WTC11 (cell line): ENCODE results near the gene DYNLL2. TPM values are rescaled to one million over a fixed set of nuclear protein-coding genes. Genes with fewer than 3 reads are reported as not detected.

ENCODE experiments used
- ATAC-seq: fragments of 200-7000 bp; cut with Tn5 transposase; 2 replicates; pipeline ENCODE4 v1.10.0; 2021; ENCODE audit warnings: mild to moderate bottlenecking, moderate library complexity
- CTCF ChIA-PET: fragments of 300-600 bp; sonication (Branson Sonifier 250); formaldehyde crosslinking; loops from one replicate; lab custom pipeline; 2021; ENCODE audit warnings: antibody characterized with exemption; lab: Charles Lee
- POLR2A ChIA-PET: fragments of 350-600 bp; sonication (Branson Sonifier 250); formaldehyde crosslinking; loops from one replicate; lab custom pipeline; 2021; ENCODE audit warnings: antibody characterized with exemption; lab: Charles Lee
- DNase-seq: peaks from one replicate; pipeline ENCODE4 v3.0.0; 2021; ENCODE audit warnings: low spot score
- H3K27ac Mint-ChIP-seq: 2 replicates; pipeline ENCODE4 v1.8.0; 2021; ENCODE audit warnings: mixed read lengths
- H3K27me3 Mint-ChIP-seq: 2 replicates; pipeline ENCODE4 v1.8.0; 2021; ENCODE audit warnings: low read depth, mild to moderate bottlenecking, moderate library complexity, mixed read lengths
- H3K36me3 Mint-ChIP-seq: 2 replicates; pipeline ENCODE4 v1.8.0; 2021; ENCODE audit warnings: mixed read lengths
- H3K4me1 Mint-ChIP-seq: 2 replicates; pipeline ENCODE4 v1.8.0; 2022; ENCODE audit warnings: mixed read lengths
- H3K4me3 Mint-ChIP-seq: 2 replicates; pipeline ENCODE4 v1.8.0; 2021; ENCODE audit warnings: mild to moderate bottlenecking, moderate library complexity, mixed read lengths
- H3K9me3 Mint-ChIP-seq: 2 replicates; pipeline ENCODE4 v1.8.0; 2021; ENCODE audit warnings: mixed read lengths
- ATF1 ChIP-seq: sonication (generic); formaldehyde crosslinking; IDR thresholded peaks from 2 replicates; pipeline ENCODE4 v1.8.1; 2023; ENCODE audit warnings: mild to moderate bottlenecking, moderate library complexity, missing genetic modification reagents
- ATF6 ChIP-seq: sonication (generic); formaldehyde crosslinking; IDR thresholded peaks from 2 replicates; pipeline ENCODE4 v1.8.1; 2023; ENCODE audit warnings: mild to moderate bottlenecking, missing genetic modification reagents
- E2F4 ChIP-seq: sonication (generic); formaldehyde crosslinking; IDR thresholded peaks from 2 replicates; pipeline ENCODE4 v1.8.1; 2022; ENCODE audit warnings: low read depth, mild to moderate bottlenecking, moderate library complexity, missing genetic modification reagents, borderline replicate concordance
- EMX1 ChIP-seq: fragments of 250-450 bp; sonication (Bioruptor Pico); IDR thresholded peaks from 2 replicates; pipeline ENCODE4 v1.8.0; 2021; ENCODE audit warnings: mild to moderate bottlenecking
- ESRRA ChIP-seq: sonication (generic); formaldehyde crosslinking; IDR thresholded peaks from 2 replicates; pipeline ENCODE4 v1.8.1; 2022; ENCODE audit warnings: mild to moderate bottlenecking, missing genetic modification reagents, borderline replicate concordance
- FOXP1 ChIP-seq: sonication (generic); formaldehyde crosslinking; IDR thresholded peaks from 2 replicates; pipeline ENCODE4 v1.8.0; 2022; ENCODE audit warnings: missing genetic modification reagents, mild to moderate bottlenecking, moderate library complexity, borderline replicate concordance
- GRHL2 ChIP-seq: fragments of 250-450 bp; sonication (Bioruptor Pico); IDR thresholded peaks from 2 replicates; pipeline ENCODE4 v1.8.0; 2022; ENCODE audit warnings: mild to moderate bottlenecking, moderate library complexity; ENCODE audit not compliant: insufficient replicate concordance, severe bottlenecking
- HMGXB4 ChIP-seq: sonication (generic); formaldehyde crosslinking; IDR thresholded peaks from 2 replicates; pipeline ENCODE4 v1.8.1; 2023; ENCODE audit warnings: mild to moderate bottlenecking, moderate library complexity, missing genetic modification reagents
- MXD4 ChIP-seq: fragments of 250-450 bp; sonication (Bioruptor Pico); IDR thresholded peaks from 2 replicates; pipeline ENCODE4 v1.8.0; 2021; ENCODE audit warnings: mild to moderate bottlenecking, moderate library complexity, borderline replicate concordance
- NFE2L1 ChIP-seq: sonication (generic); formaldehyde crosslinking; IDR thresholded peaks from 2 replicates; pipeline ENCODE4 v1.8.1; 2023; ENCODE audit warnings: missing genetic modification reagents
- NR3C1 ChIP-seq: sonication (generic); formaldehyde crosslinking; conservative IDR thresholded peaks from 2 replicates; pipeline ENCODE4 v1.8.1; 2023; ENCODE audit warnings: low read depth, mild to moderate bottlenecking, missing genetic modification reagents
- PRRX2 ChIP-seq: fragments of 250-450 bp; sonication (Bioruptor Pico); IDR thresholded peaks from 2 replicates; pipeline ENCODE4 v1.8.0; 2021; ENCODE audit warnings: mild to moderate bottlenecking
- RORB ChIP-seq: fragments of 250-450 bp; sonication (Bioruptor Pico); IDR thresholded peaks from 2 replicates; pipeline ENCODE4 v1.9.0; 2021; ENCODE audit warnings: mild to moderate bottlenecking
- TEAD1 ChIP-seq: sonication (generic); formaldehyde crosslinking; IDR thresholded peaks from 2 replicates; pipeline ENCODE4 v1.8.0; 2022; ENCODE audit warnings: mild to moderate bottlenecking, missing genetic modification reagents
- TEAD4 ChIP-seq: sonication (generic); formaldehyde crosslinking; IDR thresholded peaks from 2 replicates; pipeline ENCODE4 v1.8.0; 2022; ENCODE audit warnings: mild to moderate bottlenecking, missing genetic modification reagents
- ZNF138 ChIP-seq: sonication (generic); formaldehyde crosslinking; conservative IDR thresholded peaks from 2 replicates; pipeline ENCODE4 v1.8.1; 2022; ENCODE audit warnings: mild to moderate bottlenecking, moderate library complexity, missing genetic modification reagents
- ZNF317 ChIP-seq: sonication (generic); formaldehyde crosslinking; IDR thresholded peaks from 2 replicates; pipeline ENCODE4 v1.8.1; 2023; ENCODE audit warnings: low read depth, mild to moderate bottlenecking, moderate library complexity, missing genetic modification reagents, borderline replicate concordance
- ZNF416 ChIP-seq: fragments of 250-450 bp; sonication (Bioruptor Pico); IDR thresholded peaks from 2 replicates; pipeline ENCODE4 v1.9.0; 2021; ENCODE audit warnings: mild to moderate bottlenecking, inconsistent platforms
- ZNF671 ChIP-seq: fragments of 250-450 bp; sonication (Bioruptor Pico); IDR thresholded peaks from 2 replicates; pipeline ENCODE4 v1.8.0; 2021; ENCODE audit warnings: mild to moderate bottlenecking
- total RNA-seq: library from RNA; stranded (reverse); gene quantifications from 3 replicates; pipeline ENCODE4 v1.2.3, GENCODE V29; 2021
- TF ChIP-seq, protein P1 (sequence below): fragments of 250-450 bp; sonication (Bioruptor Pico); IDR thresholded peaks from 2 replicates; pipeline ENCODE4 v1.9.0; 2021; ENCODE audit warnings: mild to moderate bottlenecking
- TF ChIP-seq, protein P2 (sequence below): sonication (generic); formaldehyde crosslinking; IDR thresholded peaks from 2 replicates; pipeline ENCODE4 v1.8.1; 2023; ENCODE audit warnings: mild to moderate bottlenecking, missing genetic modification reagents, moderate library complexity
- TF ChIP-seq, protein P3 (sequence below): fragments of 250-450 bp; sonication (Bioruptor Pico); IDR thresholded peaks from 2 replicates; pipeline ENCODE4 v1.9.0; 2021; ENCODE audit warnings: mild to moderate bottlenecking
- TF ChIP-seq, protein P4 (sequence below): fragments of 250-450 bp; sonication (Bioruptor Pico); IDR thresholded peaks from 2 replicates; pipeline ENCODE4 v1.9.0; 2021; ENCODE audit warnings: moderate library complexity, mild to moderate bottlenecking, inconsistent platforms, borderline replicate concordance
- TF ChIP-seq, protein P5 (sequence below): sonication (generic); formaldehyde crosslinking; IDR thresholded peaks from 2 replicates; pipeline ENCODE4 v1.8.1; 2022; ENCODE audit warnings: low read depth, missing genetic modification reagents, borderline replicate concordance

Gene DYNLL2
- total RNA-seq, 1 experiment from 2014 or later = 34.6 TPM

GRCh38 chr17:58079300-58080033 is 3.8 kb upstream of the DYNLL2 start:
- Mint-ChIP-seq H3K4me3 (no peak overlapping the region), H3K36me3 (no peaks in the 10 kb centered on the region)
- CTCF ChIA-PET = no interaction called here

GRCh38 chr17:58081646-58082340 is 1.4 kb upstream of the DYNLL2 start:
- Mint-ChIP-seq H3K4me1 (peaks cover 40% of the 10 kb centered on the region), H3K9me3 (no peaks in the 10 kb centered on the region), H3K27me3 (peaks cover 10% of the 10 kb centered on the region), H3K4me3 (peak overlapping the region; percentile 44), H3K36me3 (peaks cover 5% of the 10 kb centered on the region), H3K27ac (peak overlapping the region; percentile 45; the same call in 1 of the 2 replicates)
- ATAC-seq = no peak
- ChIA-PET POLR2A (interaction anchor here (2.9 kb wide), 1 partner anchor 75 kb away, joined by 41 read pairs; the partner anchor contains the start of gene SRSF1), CTCF (interaction anchor here (0.8 to 2.9 kb wide), 3 partner anchors 11 to 82 kb away, joined by 3 to 20 read pairs (median 11); partner anchors contain the start of gene SRSF1)
- no peak for DNase-seq
- TF ChIP-seq ATF6 (CRISPR knock-in tag) = no peak
- TF ChIP-seq TEAD4 (CRISPR knock-in tag) = no peak
- no peak for TF ChIP-seq MXD4 (CRISPR knock-in tag)
- TF ChIP-seq ZNF317 (CRISPR knock-in tag) = no peak
- no peak for TF ChIP-seq PRRX2 (CRISPR knock-in tag)
- no peak for TF ChIP-seq ESRRA
- no peak for TF ChIP-seq E2F4 (CRISPR knock-in tag)
- no peak for TF ChIP-seq EMX1 (CRISPR knock-in tag)

More at GRCh38 chr17:58079300-58080033, 3.8 kb upstream of the DYNLL2 start:
- POLR2A ChIA-PET = no interaction called here
- Mint-ChIP-seq H3K27ac (no peak overlapping the region), H3K9me3 (peaks cover 7% of the 10 kb centered on the region)
- TF ChIP-seq, protein P1, sequence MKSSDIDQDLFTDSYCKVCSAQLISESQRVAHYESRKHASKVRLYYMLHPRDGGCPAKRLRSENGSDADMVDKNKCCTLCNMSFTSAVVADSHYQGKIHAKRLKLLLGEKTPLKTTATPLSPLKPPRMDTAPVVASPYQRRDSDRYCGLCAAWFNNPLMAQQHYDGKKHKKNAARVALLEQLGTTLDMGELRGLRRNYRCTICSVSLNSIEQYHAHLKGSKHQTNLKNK (CRISPR knock-in tag) = no peak
- TF ChIP-seq, protein P2, sequence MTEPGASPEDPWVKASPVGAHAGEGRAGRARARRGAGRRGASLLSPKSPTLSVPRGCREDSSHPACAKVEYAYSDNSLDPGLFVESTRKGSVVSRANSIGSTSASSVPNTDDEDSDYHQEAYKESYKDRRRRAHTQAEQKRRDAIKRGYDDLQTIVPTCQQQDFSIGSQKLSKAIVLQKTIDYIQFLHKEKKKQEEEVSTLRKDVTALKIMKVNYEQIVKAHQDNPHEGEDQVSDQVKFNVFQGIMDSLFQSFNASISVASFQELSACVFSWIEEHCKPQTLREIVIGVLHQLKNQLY (CRISPR knock-in tag) = no peak
- TF ChIP-seq ATF1 (CRISPR knock-in tag) = no peak
- no peak for TF ChIP-seq TEAD1 (CRISPR knock-in tag)
- TF ChIP-seq, protein P3, sequence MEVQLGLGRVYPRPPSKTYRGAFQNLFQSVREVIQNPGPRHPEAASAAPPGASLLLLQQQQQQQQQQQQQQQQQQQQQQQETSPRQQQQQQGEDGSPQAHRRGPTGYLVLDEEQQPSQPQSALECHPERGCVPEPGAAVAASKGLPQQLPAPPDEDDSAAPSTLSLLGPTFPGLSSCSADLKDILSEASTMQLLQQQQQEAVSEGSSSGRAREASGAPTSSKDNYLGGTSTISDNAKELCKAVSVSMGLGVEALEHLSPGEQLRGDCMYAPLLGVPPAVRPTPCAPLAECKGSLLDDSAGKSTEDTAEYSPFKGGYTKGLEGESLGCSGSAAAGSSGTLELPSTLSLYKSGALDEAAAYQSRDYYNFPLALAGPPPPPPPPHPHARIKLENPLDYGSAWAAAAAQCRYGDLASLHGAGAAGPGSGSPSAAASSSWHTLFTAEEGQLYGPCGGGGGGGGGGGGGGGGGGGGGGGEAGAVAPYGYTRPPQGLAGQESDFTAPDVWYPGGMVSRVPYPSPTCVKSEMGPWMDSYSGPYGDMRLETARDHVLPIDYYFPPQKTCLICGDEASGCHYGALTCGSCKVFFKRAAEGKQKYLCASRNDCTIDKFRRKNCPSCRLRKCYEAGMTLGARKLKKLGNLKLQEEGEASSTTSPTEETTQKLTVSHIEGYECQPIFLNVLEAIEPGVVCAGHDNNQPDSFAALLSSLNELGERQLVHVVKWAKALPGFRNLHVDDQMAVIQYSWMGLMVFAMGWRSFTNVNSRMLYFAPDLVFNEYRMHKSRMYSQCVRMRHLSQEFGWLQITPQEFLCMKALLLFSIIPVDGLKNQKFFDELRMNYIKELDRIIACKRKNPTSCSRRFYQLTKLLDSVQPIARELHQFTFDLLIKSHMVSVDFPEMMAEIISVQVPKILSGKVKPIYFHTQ = no peak
- TF ChIP-seq ZNF138 (CRISPR knock-in tag) = no peak
- no peak for TF ChIP-seq FOXP1 (CRISPR knock-in tag)
- TF ChIP-seq ZNF416 = no peak
- TF ChIP-seq, protein P4, sequence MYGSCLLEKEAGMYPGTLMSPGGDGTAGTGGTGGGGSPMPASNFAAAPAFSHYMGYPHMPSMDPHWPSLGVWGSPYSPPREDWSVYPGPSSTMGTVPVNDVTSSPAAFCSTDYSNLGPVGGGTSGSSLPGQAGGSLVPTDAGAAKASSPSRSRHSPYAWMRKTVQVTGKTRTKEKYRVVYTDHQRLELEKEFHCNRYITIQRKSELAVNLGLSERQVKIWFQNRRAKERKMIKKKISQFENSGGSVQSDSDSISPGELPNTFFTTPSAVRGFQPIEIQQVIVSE = no peak
- no peak for TF ChIP-seq HMGXB4 (CRISPR knock-in tag)
- no peak for TF ChIP-seq NR3C1 (CRISPR knock-in tag)
- no peak for TF ChIP-seq RORB
- TF ChIP-seq, protein P5, sequence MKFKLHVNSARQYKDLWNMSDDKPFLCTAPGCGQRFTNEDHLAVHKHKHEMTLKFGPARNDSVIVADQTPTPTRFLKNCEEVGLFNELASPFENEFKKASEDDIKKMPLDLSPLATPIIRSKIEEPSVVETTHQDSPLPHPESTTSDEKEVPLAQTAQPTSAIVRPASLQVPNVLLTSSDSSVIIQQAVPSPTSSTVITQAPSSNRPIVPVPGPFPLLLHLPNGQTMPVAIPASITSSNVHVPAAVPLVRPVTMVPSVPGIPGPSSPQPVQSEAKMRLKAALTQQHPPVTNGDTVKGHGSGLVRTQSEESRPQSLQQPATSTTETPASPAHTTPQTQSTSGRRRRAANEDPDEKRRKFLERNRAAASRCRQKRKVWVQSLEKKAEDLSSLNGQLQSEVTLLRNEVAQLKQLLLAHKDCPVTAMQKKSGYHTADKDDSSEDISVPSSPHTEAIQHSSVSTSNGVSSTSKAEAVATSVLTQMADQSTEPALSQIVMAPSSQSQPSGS (CRISPR knock-in tag) = no peak
- TF ChIP-seq ZNF671 (CRISPR knock-in tag) = no peak
- TF ChIP-seq GRHL2 (CRISPR knock-in tag) = no peak
- no peak for TF ChIP-seq NFE2L1 (CRISPR knock-in tag)
- TF ChIP-seq, all 79 proteins: peak for 0
- peaks cover 24% of the 10 kb centered on the region for H3K4me1 Mint-ChIP-seq
- ATAC-seq = no peak
- peaks cover 10% of the 10 kb centered on the region for H3K27me3 Mint-ChIP-seq
- DNase-seq = no peak
